ENCODE measurements around the gene MDK. TPM values are rescaled to one million over a fixed set of nuclear protein-coding genes. Genes with fewer than 3 reads are reported as not detected.

Gene MDK
- total RNA-seq, 1 donor from 2014 or later, result 2.0 TPM

DNA sequence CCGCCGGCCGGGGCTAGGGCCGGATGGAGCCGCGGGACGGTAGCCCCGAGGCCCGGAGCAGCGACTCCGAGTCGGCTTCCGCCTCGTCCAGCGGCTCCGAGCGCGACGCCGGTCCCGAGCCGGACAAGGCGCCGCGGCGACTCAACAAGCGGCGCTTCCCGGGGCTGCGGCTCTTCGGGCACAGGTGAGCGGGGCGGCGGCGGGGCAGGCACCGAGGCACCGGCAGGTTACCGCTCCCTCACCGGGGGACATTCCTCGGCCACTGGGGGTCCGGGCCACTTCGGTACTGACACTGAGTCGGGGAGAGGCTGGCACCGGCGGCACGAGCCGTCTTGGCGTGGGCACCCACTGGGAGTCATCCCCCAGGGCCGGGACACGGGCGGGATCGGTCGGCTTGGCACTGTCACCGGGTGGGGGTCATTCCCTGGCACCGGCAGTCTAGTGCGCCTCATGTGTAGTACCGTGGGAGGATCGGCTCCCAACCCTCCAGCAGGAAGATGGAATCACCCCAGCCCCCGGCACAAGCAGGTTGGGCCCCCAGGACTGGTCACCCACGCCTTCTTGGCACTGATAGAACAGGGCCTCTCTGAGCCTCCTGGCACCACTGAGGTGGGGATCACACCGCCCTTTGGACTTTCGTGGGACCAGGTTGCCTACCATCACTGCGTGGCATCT, 33.7 kb upstream of the MDK start:
- ATAC-seq (no peak), DNase-seq (ENCODE audit: low spot score) (no peak)

- DNase-seq (ENCODE audit: low spot score) (no peak), ATAC-seq (no peak)
These were observed 32.7 kb upstream of the MDK start for GRCh38 chr11:46348566-46349401.

DNA sequence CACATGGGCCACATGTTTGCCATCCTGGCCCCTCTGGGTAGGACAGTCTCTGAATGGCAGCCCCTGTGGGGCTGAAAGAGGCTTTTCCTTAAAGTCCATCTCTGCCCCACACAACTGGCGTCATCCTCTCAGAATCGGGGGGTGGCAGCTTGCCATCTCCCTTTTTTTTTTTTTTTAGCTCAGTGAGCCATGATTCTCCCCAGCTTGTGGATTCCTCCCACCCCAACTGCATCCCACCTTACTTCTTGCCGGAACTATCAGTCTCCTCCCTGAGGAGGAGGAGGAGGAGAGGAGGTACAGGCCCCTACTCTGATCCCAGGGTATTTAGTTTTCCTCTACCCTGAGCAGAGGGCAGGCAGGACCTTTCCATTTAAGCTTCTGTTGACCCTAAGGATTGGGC, 30.8 kb upstream of the MDK start:
- no peak for ATAC-seq
- DNase-seq (ENCODE audit: low spot score), result no peak

DNA sequence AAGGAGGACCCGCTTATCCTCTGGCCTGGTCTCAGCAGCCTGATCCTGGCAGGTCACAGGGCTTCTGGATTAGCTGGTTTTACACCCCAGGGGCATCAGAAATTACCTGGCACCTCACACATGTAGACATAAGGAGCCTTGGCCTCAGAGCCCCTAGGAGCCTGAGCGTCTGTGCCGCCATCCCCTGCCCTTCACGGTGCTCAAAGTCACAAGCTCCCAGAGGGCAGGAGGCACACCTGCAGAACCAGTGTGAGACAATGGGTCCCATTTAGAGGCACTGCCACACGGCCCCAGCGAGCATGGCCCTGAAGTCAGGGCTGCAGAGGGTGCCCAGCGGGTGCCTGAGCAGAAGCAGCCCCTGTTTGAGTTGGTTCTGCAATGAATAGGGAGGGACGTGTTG, 30.3 kb upstream of the MDK start:
- DNase-seq (ENCODE audit: low spot score) (no peak), ATAC-seq (no peak)

DNA sequence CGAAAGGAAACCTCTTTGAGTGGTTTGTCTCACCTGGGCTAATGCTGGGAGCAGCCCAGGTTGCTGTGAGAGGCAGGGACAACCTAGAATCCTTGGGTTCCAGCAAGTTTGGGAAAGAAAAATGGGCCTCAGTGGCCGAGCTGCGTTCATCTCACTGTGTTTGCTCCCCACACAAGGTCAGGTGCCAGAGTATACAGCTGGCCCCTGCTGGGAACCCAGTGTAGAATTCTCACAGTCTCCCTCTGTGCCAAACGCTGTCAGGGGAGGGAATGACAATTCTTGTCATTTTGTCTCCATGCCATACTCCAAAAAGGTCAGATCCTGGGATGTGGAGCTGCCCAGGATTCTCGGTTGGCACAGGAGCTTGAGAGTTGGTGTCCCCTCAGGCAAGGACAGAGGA, 29.9 kb upstream of the MDK start:
- no peak for ATAC-seq
- DNase-seq (ENCODE audit: low spot score), result no peak

GRCh38 chr11:46352063-46352841, 29.2 kb upstream of the MDK start:
- no peak for DNase-seq (ENCODE audit: low spot score)
- ATAC-seq, result no peak

GRCh38 chr11:46353698-46354097, 27.8 kb upstream of the MDK start:
- no peak for ATAC-seq
- no peak for DNase-seq (ENCODE audit: low spot score)

GRCh38 chr11:46356924-46357482, 24.5 kb upstream of the MDK start:
- no peak for DNase-seq (ENCODE audit: low spot score)
- no peak for ATAC-seq

DNA sequence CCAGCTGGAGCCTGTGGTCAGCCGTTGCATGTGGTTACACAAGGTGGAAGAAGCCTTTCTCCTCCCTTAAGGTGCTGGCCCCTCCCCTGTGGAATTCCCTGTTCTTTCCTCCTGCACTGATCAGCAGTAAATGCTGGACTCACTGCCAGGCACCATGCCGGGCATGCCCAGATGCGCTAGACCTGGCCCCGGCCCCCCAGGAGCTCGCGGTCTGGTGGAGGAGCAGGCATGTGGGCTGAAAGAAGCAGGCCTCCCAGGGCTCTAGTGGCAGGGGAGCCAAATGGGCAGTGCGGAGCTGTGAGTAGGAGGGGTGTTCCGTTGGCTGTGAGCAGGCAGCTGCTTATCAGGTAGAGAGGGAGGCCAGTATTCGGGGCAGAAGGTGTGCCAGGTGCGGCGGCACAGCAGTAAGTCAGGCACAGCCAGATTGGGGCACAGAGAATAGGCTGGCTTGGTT, 24.0 kb upstream of the MDK start:
- ATAC-seq (no peak), DNase-seq (ENCODE audit: low spot score) (no peak)

DNA sequence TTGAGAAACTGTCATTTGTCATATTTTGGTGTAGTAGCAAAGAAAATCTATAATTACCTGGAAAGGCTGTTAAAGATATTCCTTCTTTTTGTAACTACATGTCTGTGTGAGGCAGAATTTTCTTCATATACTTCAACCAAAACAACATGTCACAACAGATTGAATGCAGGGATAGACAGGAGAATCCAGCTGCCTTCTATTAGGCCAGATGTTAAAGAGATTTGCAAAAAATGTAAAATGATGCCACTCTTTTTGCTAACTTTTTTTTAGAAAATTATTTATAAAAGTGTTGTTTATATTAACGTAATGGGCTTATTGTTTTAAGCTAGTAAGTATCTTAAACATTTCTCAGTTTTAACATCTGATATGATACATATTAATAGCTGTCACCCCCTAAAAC, 21.5 kb upstream of the MDK start:
- no peak for ATAC-seq
- no peak for DNase-seq (ENCODE audit: low spot score)

DNA sequence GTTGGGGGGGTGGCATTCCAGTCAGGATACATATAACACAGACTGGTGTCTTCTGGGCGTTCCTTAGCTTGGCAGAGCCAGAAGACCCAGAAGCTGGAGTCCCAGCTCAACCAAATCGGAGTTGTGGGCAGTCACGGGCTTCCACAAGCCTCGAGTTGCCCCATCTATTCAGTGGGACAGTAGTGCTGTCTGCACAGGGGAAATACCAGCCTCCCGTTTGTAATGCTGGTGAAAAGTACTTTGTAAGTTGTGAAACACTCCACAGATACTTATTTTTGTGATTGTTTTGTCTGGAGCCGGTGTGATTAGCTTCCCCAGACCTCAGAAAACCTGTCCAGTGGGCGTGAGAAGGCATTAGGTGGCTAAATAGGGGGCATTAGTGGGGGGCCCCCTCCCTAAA, 20.6 kb upstream of the MDK start:
- DNase-seq (ENCODE audit: low spot score) (no peak), ATAC-seq (no peak)

DNA sequence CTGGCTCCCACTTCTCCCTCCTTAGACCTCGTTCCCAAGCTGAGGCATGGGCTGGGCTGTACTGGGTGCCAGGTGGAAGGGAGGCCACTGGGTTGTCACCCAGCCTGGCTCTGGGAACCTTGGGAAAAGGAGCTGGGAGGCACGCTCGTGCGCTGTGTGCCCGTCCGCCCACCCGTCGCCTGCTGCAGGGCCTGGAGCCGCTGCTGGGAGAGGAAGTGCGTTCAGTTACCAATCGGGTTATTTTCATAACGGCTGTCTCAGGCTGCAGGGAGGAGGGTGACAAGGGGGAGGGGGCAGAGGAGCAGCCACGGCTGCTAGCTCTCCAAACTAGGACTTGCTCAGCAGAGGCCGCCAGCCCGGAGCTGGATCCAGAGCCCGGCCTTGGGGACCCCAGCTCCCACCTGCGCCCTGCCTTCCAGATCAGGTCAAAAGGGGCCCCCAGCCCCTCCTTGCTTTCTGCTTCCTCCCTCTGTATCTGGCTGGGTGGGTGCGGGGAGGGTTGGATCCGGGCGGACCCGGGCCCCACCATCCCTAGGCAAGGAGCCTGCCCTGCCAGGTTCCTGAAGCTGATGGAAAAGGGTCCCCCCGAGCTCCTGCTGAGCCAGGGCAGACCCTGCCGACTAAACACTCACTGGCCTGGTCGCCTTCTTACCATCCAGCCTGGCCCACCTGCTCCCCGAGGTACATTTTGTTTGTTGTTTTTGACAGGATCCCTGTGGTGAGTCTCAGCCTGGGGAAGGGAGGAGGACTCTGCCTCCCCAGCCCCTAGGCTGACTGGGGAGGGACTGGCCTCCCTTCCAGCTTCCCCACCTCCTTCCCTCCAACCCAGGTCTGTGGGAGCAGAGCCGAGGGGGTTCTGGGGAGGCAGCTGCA, 19.9 kb upstream of the MDK start:
- peak; percentile 57 for ATAC-seq
- DNase-seq (ENCODE audit: low spot score), result no peak

- DNase-seq (ENCODE audit: low spot score) (no peak), ATAC-seq (no peak)
These were observed 19.1 kb upstream of the MDK start for GRCh38 chr11:46362156-46363030.

GRCh38 chr11:46363031-46363407, 18.4 kb upstream of the MDK start:
- no peak for DNase-seq (ENCODE audit: low spot score)
- ATAC-seq, result peak; percentile 67

GRCh38 chr11:46363455-46364005, 17.9 kb upstream of the MDK start:
- ATAC-seq (peak; percentile 3), DNase-seq (ENCODE audit: low spot score) (no peak)

GRCh38 chr11:46364056-46364455, 17.4 kb upstream of the MDK start:
- no peak for ATAC-seq
- no peak for DNase-seq (ENCODE audit: low spot score)

- no peak for DNase-seq (ENCODE audit: low spot score)
These were observed 16.7 kb upstream of the MDK start for GRCh38 chr11:46364791-46365190.

GRCh38 chr11:46366260-46366659, 15.2 kb upstream of the MDK start:
- ATAC-seq, result no peak
- DNase-seq (ENCODE audit: low spot score), result no peak

More at GRCh38 chr11:46364791-46365190, 16.7 kb upstream of the MDK start:
- no peak for ATAC-seq

DNA sequence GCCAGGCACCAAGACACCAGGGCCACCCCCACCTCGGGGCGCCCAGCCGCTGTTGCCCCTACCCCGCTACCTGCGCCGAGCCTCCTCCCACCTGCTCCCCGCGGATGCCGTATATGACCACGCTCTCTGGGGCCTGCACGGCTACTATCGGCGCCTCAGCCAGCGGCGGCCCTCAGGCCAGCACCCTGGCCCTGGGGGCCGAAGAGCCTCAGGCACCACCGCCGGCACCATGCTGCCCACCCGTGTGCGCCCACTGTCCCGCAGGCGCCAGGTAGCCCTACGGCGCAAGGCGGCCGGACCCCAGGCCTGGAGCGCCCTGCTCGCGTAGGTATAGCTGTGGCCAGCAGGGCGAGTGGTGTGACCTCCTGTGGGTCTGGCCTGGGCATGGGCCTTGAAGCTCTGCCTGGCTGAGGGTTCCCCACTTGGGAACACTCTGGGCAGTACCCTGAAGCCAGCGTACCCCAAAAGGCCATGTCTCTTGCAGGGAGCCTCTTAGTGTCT, 14.8 kb upstream of the MDK start:
- no peak for DNase-seq (ENCODE audit: low spot score)
- no peak for ATAC-seq

Data from left lobe of liver (tissue), 2 donors.